Measurements from ENCODE around the gene PLXNB2.
A peak's percentile ranks its signal among the peaks of the same experiment; 100 is the strongest.

Gene PLXNB2

GRCh38 chr22:50266994-50267393, 40.5 kb downstream of the PLXNB2 start:
- no peak for TF ChIP-seq POLR2AphosphoS5 (IDR thresholded peaks at IDR 0.05; ENCODE audit: low read depth, low read length)
- TF ChIP-seq, protein P1, sequence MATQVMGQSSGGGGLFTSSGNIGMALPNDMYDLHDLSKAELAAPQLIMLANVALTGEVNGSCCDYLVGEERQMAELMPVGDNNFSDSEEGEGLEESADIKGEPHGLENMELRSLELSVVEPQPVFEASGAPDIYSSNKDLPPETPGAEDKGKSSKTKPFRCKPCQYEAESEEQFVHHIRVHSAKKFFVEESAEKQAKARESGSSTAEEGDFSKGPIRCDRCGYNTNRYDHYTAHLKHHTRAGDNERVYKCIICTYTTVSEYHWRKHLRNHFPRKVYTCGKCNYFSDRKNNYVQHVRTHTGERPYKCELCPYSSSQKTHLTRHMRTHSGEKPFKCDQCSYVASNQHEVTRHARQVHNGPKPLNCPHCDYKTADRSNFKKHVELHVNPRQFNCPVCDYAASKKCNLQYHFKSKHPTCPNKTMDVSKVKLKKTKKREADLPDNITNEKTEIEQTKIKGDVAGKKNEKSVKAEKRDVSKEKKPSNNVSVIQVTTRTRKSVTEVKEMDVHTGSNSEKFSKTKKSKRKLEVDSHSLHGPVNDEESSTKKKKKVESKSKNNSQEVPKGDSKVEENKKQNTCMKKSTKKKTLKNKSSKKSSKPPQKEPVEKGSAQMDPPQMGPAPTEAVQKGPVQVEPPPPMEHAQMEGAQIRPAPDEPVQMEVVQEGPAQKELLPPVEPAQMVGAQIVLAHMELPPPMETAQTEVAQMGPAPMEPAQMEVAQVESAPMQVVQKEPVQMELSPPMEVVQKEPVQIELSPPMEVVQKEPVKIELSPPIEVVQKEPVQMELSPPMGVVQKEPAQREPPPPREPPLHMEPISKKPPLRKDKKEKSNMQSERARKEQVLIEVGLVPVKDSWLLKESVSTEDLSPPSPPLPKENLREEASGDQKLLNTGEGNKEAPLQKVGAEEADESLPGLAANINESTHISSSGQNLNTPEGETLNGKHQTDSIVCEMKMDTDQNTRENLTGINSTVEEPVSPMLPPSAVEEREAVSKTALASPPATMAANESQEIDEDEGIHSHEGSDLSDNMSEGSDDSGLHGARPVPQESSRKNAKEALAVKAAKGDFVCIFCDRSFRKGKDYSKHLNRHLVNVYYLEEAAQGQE (IDR thresholded peaks at IDR 0.05; ENCODE audit: insufficient read depth in 1 of 2, low read depth in 2 of 2, low read length in 2 of 2): no peak
- no peak for TF ChIP-seq SIN3A (IDR thresholded peaks at IDR 0.05; ENCODE audit: borderline replicate concordance, insufficient read depth, low read length)
- TF ChIP-seq TAF1 (IDR thresholded peaks at IDR 0.05; ENCODE audit: borderline replicate concordance, insufficient read depth, low read length): no peak
- TF ChIP-seq FOXP2 (optimal IDR thresholded peaks at IDR 0.05; ENCODE audit: borderline replicate concordance, extremely low read depth, extremely low read length, insufficient read depth): no peak

GRCh38 chr22:50264946-50265669, 42.3 kb downstream of the PLXNB2 start:
- TF ChIP-seq, protein P1 (IDR thresholded peaks at IDR 0.05; ENCODE audit: insufficient read depth in 1 of 2, low read depth in 2 of 2, low read length in 2 of 2): peak; percentile 56 to 71
- TF ChIP-seq POLR2AphosphoS5 (IDR thresholded peaks at IDR 0.05; ENCODE audit: low read depth, low read length): no peak

DNA sequence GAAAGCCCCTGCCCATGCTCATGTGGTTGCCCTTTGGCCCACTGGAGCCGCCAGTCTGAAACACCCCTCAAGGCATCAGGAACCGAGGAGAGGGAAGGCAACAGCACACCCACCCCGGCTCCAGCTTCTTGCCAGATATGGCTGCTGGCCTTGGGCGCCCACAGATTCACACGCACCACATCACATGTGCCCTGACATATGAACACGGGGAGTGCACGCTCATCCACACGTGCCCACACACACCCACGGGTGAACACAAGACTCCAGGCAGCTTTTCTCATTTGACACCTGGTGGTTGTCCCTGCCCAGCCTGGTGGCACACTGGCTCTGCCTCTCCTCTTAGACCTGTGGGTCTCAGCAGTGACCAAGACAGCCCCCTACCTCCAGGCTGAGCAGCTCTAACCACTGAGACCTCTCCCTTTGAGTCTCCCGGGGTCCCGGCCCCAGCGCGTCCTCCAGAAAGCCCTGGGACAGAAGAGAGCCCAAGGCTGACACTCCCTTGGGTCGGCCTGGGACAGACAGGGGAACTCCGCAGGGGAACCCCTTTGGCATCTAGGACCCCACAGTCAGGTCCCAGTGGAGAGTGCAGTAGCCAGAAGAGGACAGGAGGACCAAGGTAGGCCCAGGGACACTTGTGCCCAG, 43.2 kb downstream of the PLXNB2 start:
- no peak for TF ChIP-seq POLR2AphosphoS5 (IDR thresholded peaks at IDR 0.05; ENCODE audit: low read depth, low read length)
- TF ChIP-seq FOXP2 (optimal IDR thresholded peaks at IDR 0.05; ENCODE audit: borderline replicate concordance, extremely low read depth, extremely low read length, insufficient read depth): no peak
- TF ChIP-seq, protein P1 (IDR thresholded peaks at IDR 0.05; ENCODE audit: insufficient read depth in 1 of 2, low read depth in 2 of 2, low read length in 2 of 2): no peak
- no peak for TF ChIP-seq SIN3A (IDR thresholded peaks at IDR 0.05; ENCODE audit: borderline replicate concordance, insufficient read depth, low read length)
- TF ChIP-seq TAF1 (IDR thresholded peaks at IDR 0.05; ENCODE audit: borderline replicate concordance, insufficient read depth, low read length): no peak

- TF ChIP-seq, protein P1 (IDR thresholded peaks at IDR 0.05; ENCODE audit: insufficient read depth in 1 of 2, low read depth in 2 of 2, low read length in 2 of 2): no peak
- TF ChIP-seq SIN3A (IDR thresholded peaks at IDR 0.05; ENCODE audit: borderline replicate concordance, insufficient read depth, low read length): no peak
Observed at GRCh38 chr22:50262973-50263617, 44.4 kb downstream of the PLXNB2 start.
